Neuronal stem cell (in vitro differentiated cells): ENCODE measurements around the gene TMEM11.

ENCODE experiments used
- DNase-seq: peaks from one replicate; pipeline ENCODE4 v3.0.0-alpha.2; 2013; ENCODE audit warnings: low spot score
- H2AFZ ChIP-seq: one replicate; pipeline ENCODE4 v1.6.1; 2013; ENCODE audit warnings: mild to moderate bottlenecking, low read length, inconsistent platforms
- H2AK5ac ChIP-seq: 2 replicates; pipeline ENCODE4 v1.6.1; 2013; ENCODE audit warnings: low read depth, mild to moderate bottlenecking, inconsistent platforms, low read length, moderate library complexity, mixed read lengths
- H2BK120ac ChIP-seq: 2 replicates; pipeline ENCODE4 v1.6.1; 2013; ENCODE audit warnings: low read depth, mild to moderate bottlenecking, inconsistent platforms, low read length, moderate library complexity, mixed read lengths
- H2BK12ac ChIP-seq: one replicate; pipeline ENCODE4 v1.6.1; 2013; ENCODE audit warnings: low read length, inconsistent platforms
- H2BK15ac ChIP-seq: 2 replicates; pipeline ENCODE4 v1.6.1; 2013; ENCODE audit warnings: mild to moderate bottlenecking, low read length, inconsistent platforms, mixed read lengths
- H2BK5ac ChIP-seq: one replicate; pipeline ENCODE4 v1.6.1; 2013; ENCODE audit warnings: inconsistent platforms, mild to moderate bottlenecking, low read length, moderate library complexity
- H3K14ac ChIP-seq: one replicate; pipeline ENCODE4 v1.6.1; 2013; ENCODE audit warnings: low read length, inconsistent platforms
- H3K18ac ChIP-seq: 2 replicates; pipeline ENCODE4 v1.6.1; 2013; ENCODE audit warnings: low read length, inconsistent platforms
- H3K23ac ChIP-seq: 2 replicates; pipeline ENCODE4 v1.6.1; 2013; ENCODE audit warnings: low read depth, mild to moderate bottlenecking, mixed read lengths, low read length, inconsistent platforms; ENCODE audit not compliant: poor library complexity
- H3K27ac ChIP-seq: replicated peaks from 3 replicates; pipeline ENCODE4 v1.5.1; 2013; ENCODE audit warnings: low read length, inconsistent platforms
- H3K27me3 ChIP-seq, 3 experiments: 2 replicates each; pipeline ENCODE4 v1.6.1; 2013; ENCODE audit warnings: low read length in 3 of 3, mild to moderate bottlenecking in 2 of 3, inconsistent platforms in 1 of 3, low read depth in 1 of 3, mixed read lengths in 1 of 3, moderate library complexity in 1 of 3; ENCODE audit not compliant: control insufficient read depth in 3 of 3, insufficient read depth in 3 of 3
- H3K36me3 ChIP-seq, 2 donors: replicated peaks in 1 of 2; 2 replicates each; pipeline ENCODE4 v1.6.1; 2013; ENCODE audit warnings: low read length in 2 of 2; ENCODE audit not compliant: control insufficient read depth in 2 of 2, insufficient read depth in 2 of 2
- H3K4ac ChIP-seq: 2 replicates; pipeline ENCODE4 v1.6.1; 2013; ENCODE audit warnings: inconsistent platforms, mild to moderate bottlenecking, low read length, moderate library complexity
- H3K4me1 ChIP-seq, 2 donors: 1 replicate in 1 of 2; 2 replicates in 1 of 2; pipeline ENCODE4 v1.6.1; 2013; ENCODE audit warnings: low read length in 2 of 2, low read depth in 1 of 2; ENCODE audit not compliant: control insufficient read depth in 2 of 2, insufficient read depth in 1 of 2
- H3K4me2 ChIP-seq: one replicate; pipeline ENCODE4 v1.6.1; 2013; ENCODE audit warnings: mild to moderate bottlenecking, low read length, inconsistent platforms; ENCODE audit not compliant: insufficient read depth, poor library complexity, severe bottlenecking
- H3K4me3 ChIP-seq, 2 donors: 2 replicates each; pipeline ENCODE4 v1.5.1; 2013; ENCODE audit warnings: low read length in 2 of 2, mild to moderate bottlenecking in 2 of 2, inconsistent platforms in 1 of 2, moderate library complexity in 1 of 2
- H3K79me1 ChIP-seq: one replicate; pipeline ENCODE4 v1.6.1; 2013; ENCODE audit warnings: low read depth, mild to moderate bottlenecking, inconsistent platforms, low read length, moderate library complexity
- H3K9ac ChIP-seq: one replicate; pipeline ENCODE4 v1.6.1; 2013; ENCODE audit warnings: mild to moderate bottlenecking, low read depth, low read length, inconsistent platforms; ENCODE audit not compliant: poor library complexity
- H3K9me3 ChIP-seq, 2 donors: replicated peaks in 1 of 2; 2 replicates each; pipeline versions ENCODE3 to v1.6.1; 2013; ENCODE audit warnings: low read length in 2 of 2, mild to moderate bottlenecking in 2 of 2, inconsistent platforms in 1 of 2, low read depth in 1 of 2, mixed read lengths in 1 of 2, moderate library complexity in 1 of 2; ENCODE audit not compliant: control insufficient read depth in 2 of 2, insufficient read depth in 1 of 2
- H4K8ac ChIP-seq: one replicate; pipeline ENCODE4 v1.6.1; 2013; ENCODE audit warnings: low read depth, mild to moderate bottlenecking, inconsistent platforms, low read length, moderate library complexity
- H4K91ac ChIP-seq: one replicate; pipeline ENCODE4 v1.6.1; 2013; ENCODE audit warnings: low read length, low read depth, mild to moderate bottlenecking, inconsistent platforms; ENCODE audit not compliant: poor library complexity
- WGBS, 2 donors: extraction: QIAGEN DNeasy Blood & Tissue Kit; methylation state at CpG; one replicate each; pipeline ENCODE4 v1.1.7; 2013; ENCODE audit warnings: missing lambda C conversion rate in 2 of 2, mixed read lengths in 1 of 2; ENCODE audit not compliant: insufficient read length in 2 of 2, insufficient replicate concordance in 1 of 2; ENCODE audit errors: extremely low coverage in 2 of 2; 5-methylcytosine and 5-hydroxymethylcytosine counted together

The TMEM11 gene

GRCh38 chr17:21165922-21166594, 47.9 kb downstream of the TMEM11 start:
- H3K23ac ChIP-seq, result no peak overlapping the region
- no peak overlapping the region for H2BK5ac ChIP-seq
- peaks cover 4% of the 10 kb centered on the region for H3K79me1 ChIP-seq
- H3K36me3 ChIP-seq, result no peaks in the 10 kb centered on the region
- H3K9ac ChIP-seq, result no peak overlapping the region
- DNase-seq, result no peak
- no peak overlapping the region for H3K14ac ChIP-seq
- no peak overlapping the region for H2AFZ ChIP-seq
- H3K27me3 ChIP-seq, result no peaks in the 10 kb centered on the region
- no peak overlapping the region for H4K8ac ChIP-seq
- H3K4me2 ChIP-seq, result no peak overlapping the region
- peaks cover 0 to 4% of the 10 kb centered on the region in 2 donors for H3K4me1 ChIP-seq
- H2BK12ac ChIP-seq, result no peak overlapping the region
- H2AK5ac ChIP-seq, result no peak overlapping the region
- no peak overlapping the region for H2BK15ac ChIP-seq
- no peak overlapping the region for H2BK120ac ChIP-seq
- H4K91ac ChIP-seq, result no peak overlapping the region
- H3K4ac ChIP-seq, result no peak overlapping the region
- no peak overlapping the region for H3K18ac ChIP-seq
- no CpG with 5 or more reads among the region's 11 CpGs for WGBS, 2 donors
- H3K9me3 ChIP-seq, result no peaks in the 10 kb centered on the region
- H3K4me3 ChIP-seq, result no peak overlapping the region
- no peak overlapping the region for H3K27ac ChIP-seq

GRCh38 chr17:21164620-21165019, 49.3 kb downstream of the TMEM11 start:
- no peak overlapping the region for H3K9ac ChIP-seq
- no peaks in the 10 kb centered on the region for H3K79me1 ChIP-seq
- H3K4me1 ChIP-seq, result peaks cover 0 to 4% of the 10 kb centered on the region in 2 donors
- H2AFZ ChIP-seq, result no peak overlapping the region
- no peak overlapping the region for H4K8ac ChIP-seq
- H3K27ac ChIP-seq, result no peak overlapping the region
- no peak overlapping the region for H3K14ac ChIP-seq
- no peak overlapping the region for H3K4ac ChIP-seq
- no peak overlapping the region for H3K4me3 ChIP-seq
- H2AK5ac ChIP-seq, result no peak overlapping the region
- no CpG with 5 or more reads among the region's 5 CpGs for WGBS, 2 donors
- no peak overlapping the region for H3K4me2 ChIP-seq
- H2BK120ac ChIP-seq, result no peak overlapping the region
- no peak overlapping the region for H4K91ac ChIP-seq
- no peak overlapping the region for H2BK12ac ChIP-seq
- no peak overlapping the region for H3K18ac ChIP-seq
- no peak overlapping the region for H3K23ac ChIP-seq
- no peaks in the 10 kb centered on the region for H3K9me3 ChIP-seq
- DNase-seq, result no peak
- no peaks in the 10 kb centered on the region for H3K36me3 ChIP-seq
- no peak overlapping the region for H2BK5ac ChIP-seq
- H2BK15ac ChIP-seq, result no peak overlapping the region
- H3K27me3 ChIP-seq, result no peaks in the 10 kb centered on the region

DNA sequence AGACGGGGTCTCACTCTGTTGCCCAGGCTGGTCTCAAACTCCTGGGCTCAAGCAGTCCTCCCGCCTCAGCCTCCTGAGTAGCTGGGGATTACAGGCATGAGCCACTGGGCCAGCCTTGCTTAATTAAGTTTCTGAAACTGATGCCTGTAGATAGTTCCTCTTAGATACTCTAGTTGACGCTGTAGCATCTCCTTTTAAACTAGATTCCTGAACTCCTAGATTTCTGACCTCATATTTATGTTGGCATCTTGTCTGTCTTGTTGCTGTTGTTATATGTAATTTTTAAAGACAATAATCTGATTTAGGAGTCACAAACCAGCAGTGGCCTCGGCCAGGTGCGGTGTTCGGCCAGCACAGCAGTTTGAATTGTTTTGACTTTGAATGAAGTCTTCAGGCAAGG, 49.7 kb downstream of the TMEM11 start:
- Histone ChIP-seq H3K27ac (no peak overlapping the region), H3K9ac (no peak overlapping the region), H3K36me3 (no peaks in the 10 kb centered on the region), H3K4ac (no peak overlapping the region), H3K14ac (no peak overlapping the region), H4K8ac (no peak overlapping the region), H3K23ac (no peak overlapping the region), H2BK15ac (no peak overlapping the region), H2BK5ac (no peak overlapping the region), H3K4me2 (no peak overlapping the region), H4K91ac (no peak overlapping the region), H2AFZ (no peak overlapping the region), H3K4me1 (peaks cover 0 to 4% of the 10 kb centered on the region in 2 donors), H3K9me3 (no peaks in the 10 kb centered on the region), H2BK120ac (no peak overlapping the region), H3K18ac (no peak overlapping the region), H3K4me3 (no peak overlapping the region), H2AK5ac (no peak overlapping the region), H2BK12ac (no peak overlapping the region), H3K79me1 (no peaks in the 10 kb centered on the region), H3K27me3 (no peaks in the 10 kb centered on the region)
- no CpG with 5 or more reads among the region's 6 CpGs for whole genome bisulfite sequencing, 2 donors
- no peak for DNase-seq

DNA sequence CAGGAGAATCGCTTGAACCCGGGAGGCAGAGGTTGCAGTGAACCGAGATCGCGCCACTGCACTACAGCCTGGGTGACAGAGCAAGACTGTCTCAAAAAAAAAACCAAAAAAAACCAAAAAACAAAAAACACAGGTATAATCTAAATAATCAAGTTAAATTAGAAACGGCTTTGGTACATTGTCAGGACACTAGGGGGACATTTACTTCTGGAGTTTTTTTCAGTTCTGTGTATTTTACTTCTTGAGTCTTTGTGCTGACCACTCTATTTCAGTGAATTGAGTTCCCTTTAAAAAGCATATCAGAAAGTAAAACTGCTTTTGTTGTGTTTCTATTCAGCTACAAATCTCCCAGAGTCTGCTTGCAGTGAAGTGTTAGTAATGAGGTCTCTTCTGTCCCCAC, 50.9 kb downstream of the TMEM11 start:
- no CpG with 5 or more reads among the region's 6 CpGs for WGBS, 2 donors
- H3K27ac ChIP-seq, result no peak overlapping the region
- no peak overlapping the region for H3K9ac ChIP-seq
- no peak overlapping the region for H4K91ac ChIP-seq
- H3K23ac ChIP-seq, result no peak overlapping the region
- no peak overlapping the region for H2BK120ac ChIP-seq
- no peak overlapping the region for H3K4ac ChIP-seq
- no peak overlapping the region for H2AK5ac ChIP-seq
- H2BK15ac ChIP-seq, result no peak overlapping the region
- no peak overlapping the region for H3K14ac ChIP-seq
- no peaks in the 10 kb centered on the region for H3K79me1 ChIP-seq
- no peaks in the 10 kb centered on the region for H3K9me3 ChIP-seq
- no peak overlapping the region for H4K8ac ChIP-seq
- no peaks in the 10 kb centered on the region for H3K36me3 ChIP-seq
- H2BK5ac ChIP-seq, result no peak overlapping the region
- H3K27me3 ChIP-seq, result no peaks in the 10 kb centered on the region
- no peak overlapping the region for H3K4me3 ChIP-seq
- H2BK12ac ChIP-seq, result no peak overlapping the region
- H3K4me1 ChIP-seq, result peaks cover 0 to 4% of the 10 kb centered on the region in 2 donors
- H3K4me2 ChIP-seq, result no peak overlapping the region
- DNase-seq, result no peak
- H3K18ac ChIP-seq, result no peak overlapping the region
- no peak overlapping the region for H2AFZ ChIP-seq
